Loucy (cell line): ENCODE results near the gene LY6G6F.

Experiments used
- CTCF ChIP-seq: fragments of 200-600 bp; sonication (generic); conservative IDR thresholded peaks from 2 replicates; pipeline ENCODE4 v1.5.1; 2014; ENCODE audit warnings: mild to moderate bottlenecking, antibody characterized with exemption, low read length
- EZH2phosphoT487 ChIP-seq: fragments of 200-600 bp; IDR thresholded peaks from 2 replicates; pipeline ENCODE4 v1.6.1; 2018; ENCODE audit warnings: antibody characterized with exemption, mild to moderate bottlenecking, moderate library complexity, borderline replicate concordance

GRCh38 chr6:31662124-31662723 lies 44.4 kb upstream of the LY6G6F start:
- TF ChIP-seq EZH2phosphoT487 (no peak), CTCF (no peak)
